ENCODE results near the gene NAB2. TPM values are rescaled to one million over a fixed set of nuclear protein-coding genes. Genes with fewer than 3 reads are reported as not detected.
"Not testable (repeated sequence)": the region's sequence is repeated elsewhere in the genome, so short reads cannot be mapped to it uniquely, and the experiment has no call there.

NAB2 gene
- total RNA-seq, 2 donors from 2014 or later = 19.0 to 65.5 TPM

GRCh38 chr12:57048423-57049118, 40.3 kb upstream of the NAB2 start:
- intact Hi-C loops (cut with DNase I) = no loop called here
- H3K4me1 ChIP-seq (replicated peaks) = no peaks in the 10 kb centered on the region
- H3K36me3 ChIP-seq = no peaks in the 10 kb centered on the region
- no peak for DNase-seq (ENCODE audit: low spot score)
- no peaks in the 10 kb centered on the region for H3K27me3 ChIP-seq (replicated peaks; ENCODE audit: insufficient read depth)
- no peak overlapping the region for H3K4me3 ChIP-seq
- 65% methylated on average over 1 of the region's 1 CpG for WGBS
- TF ChIP-seq POLR2AphosphoS5 (IDR thresholded peaks at IDR 0.05) = no peak
- TF ChIP-seq CTCF (IDR thresholded peaks at IDR 0.05) = no peak
- TF ChIP-seq POLR2A (IDR thresholded peaks at IDR 0.05) = no peak
- H3K27ac ChIP-seq = no peak overlapping the region
- H3K9me3 ChIP-seq = no peaks in the 10 kb centered on the region

DNA sequence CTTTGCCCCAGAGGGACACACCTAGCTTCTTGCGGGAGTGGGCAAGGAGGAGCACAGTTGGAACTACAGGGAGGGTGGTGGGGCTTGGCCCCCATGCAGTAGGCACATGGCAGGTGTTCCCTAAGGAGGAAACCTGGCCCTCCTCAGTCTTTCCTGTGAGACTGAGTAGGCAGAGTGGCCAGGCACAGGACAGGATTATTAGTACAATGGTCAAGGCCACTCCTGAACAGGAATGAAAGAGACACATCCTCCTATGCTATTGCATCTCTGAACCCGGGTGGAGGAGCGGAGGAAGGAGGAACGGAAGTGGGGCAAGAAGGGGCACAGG, 39.8 kb upstream of the NAB2 start:
- intact Hi-C loops (cut with DNase I) = no loop called here
- TF ChIP-seq CTCF (IDR thresholded peaks at IDR 0.05) = no peak
- TF ChIP-seq POLR2A (IDR thresholded peaks at IDR 0.05) = no peak
- TF ChIP-seq POLR2AphosphoS5 (IDR thresholded peaks at IDR 0.05) = no peak

GRCh38 chr12:57049890-57050289, 39.0 kb upstream of the NAB2 start, which contains the start of gene MYO1A:
MYO1A (minus strand) TSS chr12:57050129; CDS start chr12:57048323, 1,806 bp downstream.
- 26% methylated on average over 2 of the region's 2 CpGs for WGBS
- no peak for DNase-seq (ENCODE audit: low spot score)
- H3K9me3 ChIP-seq = no peaks in the 10 kb centered on the region
- intact Hi-C loops (cut with DNase I) = no loop called here
- no peak within 1 kb of the TSS for H3K4me3 ChIP-seq
- no peaks in the 10 kb centered on the region for H3K36me3 ChIP-seq
- H3K27ac ChIP-seq = no peak within 1 kb of the TSS
- no peaks in the 10 kb centered on the region for H3K4me1 ChIP-seq (replicated peaks)
- no peaks in the 10 kb centered on the region for H3K27me3 ChIP-seq (replicated peaks; ENCODE audit: insufficient read depth)
- no peak for TF ChIP-seq CTCF (IDR thresholded peaks at IDR 0.05)

More for the DNA sequence above, 39.8 kb upstream of the NAB2 start:
- Histone ChIP-seq H3K9me3 (no peaks in the 10 kb centered on the region), H3K27ac (no peak overlapping the region), H3K4me1 (replicated peaks) (no peaks in the 10 kb centered on the region), H3K36me3 (no peaks in the 10 kb centered on the region), H3K27me3 (replicated peaks; ENCODE audit: insufficient read depth) (no peaks in the 10 kb centered on the region), H3K4me3 (no peak overlapping the region)
- DNase-seq (ENCODE audit: low spot score) = no peak
- WGBS = 82% methylated on average over 4 of the region's 4 CpGs

GRCh38 chr12:57051011-57051410, 37.9 kb upstream of the NAB2 start:
- Histone ChIP-seq H3K27ac (no peak overlapping the region), H3K36me3 (no peaks in the 10 kb centered on the region), H3K9me3 (no peaks in the 10 kb centered on the region), H3K4me3 (no peak overlapping the region), H3K27me3 (replicated peaks; ENCODE audit: insufficient read depth) (no peaks in the 10 kb centered on the region), H3K4me1 (replicated peaks) (no peaks in the 10 kb centered on the region)
- TF ChIP-seq POLR2AphosphoS5 (IDR thresholded peaks at IDR 0.05) = no peak
- no peak for DNase-seq (ENCODE audit: low spot score)
- 92% methylated on average over 1 of the region's 1 CpG for WGBS
- intact Hi-C loops (cut with DNase I) = no loop called here

DNA sequence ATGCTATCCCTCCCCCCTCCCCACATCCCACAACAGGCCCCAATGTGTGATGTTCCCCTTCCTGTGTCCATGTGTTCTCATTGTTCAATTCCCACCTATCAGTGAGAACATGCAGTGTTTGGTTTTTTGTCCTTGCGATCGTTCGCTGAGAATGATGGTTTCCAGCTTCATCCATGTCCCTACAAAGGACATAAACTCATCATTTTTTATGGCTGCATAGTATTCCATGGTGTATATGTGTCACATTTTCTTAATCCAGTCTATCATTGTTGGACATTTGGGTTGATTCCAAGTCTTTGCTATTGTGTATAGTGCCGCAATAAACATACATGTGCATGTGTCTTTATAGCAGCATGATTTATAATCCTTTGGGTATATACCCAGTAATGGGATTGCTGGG, 35.8 kb upstream of the NAB2 start:
- H3K4me3 ChIP-seq; H3K9me3 ChIP-seq; H3K36me3 ChIP-seq; H3K4me1 ChIP-seq (replicated peaks); H3K27me3 ChIP-seq (replicated peaks; ENCODE audit: insufficient read depth); H3K27ac ChIP-seq; DNase-seq (ENCODE audit: low spot score); intact Hi-C loops (cut with DNase I): not testable (repeated sequence)
- WGBS = 98% methylated on average over 4 of the region's 4 CpGs

DNA sequence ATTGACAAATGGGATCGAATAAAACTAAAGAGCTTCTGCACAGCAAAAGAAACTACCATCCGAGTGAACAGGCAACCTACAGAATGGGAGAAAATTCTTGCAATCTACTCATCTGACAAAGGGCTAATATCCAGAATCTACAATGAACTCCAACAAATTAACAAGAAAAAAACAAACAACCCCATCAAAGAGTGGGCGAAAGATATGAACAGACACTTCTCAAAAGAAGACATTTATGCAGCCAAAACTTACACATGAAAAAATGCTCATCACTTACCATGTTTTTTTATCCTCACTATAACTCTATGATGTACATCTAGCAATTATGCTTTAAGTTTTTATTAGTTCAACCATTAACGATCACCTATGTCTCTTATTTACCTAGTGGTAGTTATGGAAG, 35.0 kb upstream of the NAB2 start:
- intact Hi-C loops (cut with DNase I); H3K4me3 ChIP-seq; H3K27ac ChIP-seq; DNase-seq (ENCODE audit: low spot score); H3K27me3 ChIP-seq (replicated peaks; ENCODE audit: insufficient read depth); H3K9me3 ChIP-seq; H3K36me3 ChIP-seq; H3K4me1 ChIP-seq (replicated peaks): not testable (repeated sequence)
- 91% methylated on average over 4 of the region's 4 CpGs for WGBS
